ENCODE measurements around the gene SPATA7.

SPATA7 gene

GRCh38 chr14:88439088-88439487 is 53.6 kb downstream of the SPATA7 start:
- H3K27ac ChIP-seq: no peak overlapping the region
- TF ChIP-seq ZFX (IDR thresholded peaks at IDR 0.05; ENCODE audit: borderline replicate concordance) (no peak), CTCF (IDR thresholded peaks at IDR 0.05) (no peak)

- H3K27ac ChIP-seq: no peak overlapping the region
- peak; percentile 9; the same call in 1 of the 2 replicates for TF ChIP-seq CTCF (IDR thresholded peaks at IDR 0.05)
- no peak for TF ChIP-seq ZFX (IDR thresholded peaks at IDR 0.05; ENCODE audit: borderline replicate concordance)
Observed at GRCh38 chr14:88452231-88452630, 66.8 kb downstream of the SPATA7 start.

- TF ChIP-seq ZFX (IDR thresholded peaks at IDR 0.05; ENCODE audit: borderline replicate concordance) (no peak), CTCF (IDR thresholded peaks at IDR 0.05) (no peak)
- H3K27ac ChIP-seq: no peak overlapping the region
Observed at GRCh38 chr14:88454886-88455285, 69.4 kb downstream of the SPATA7 start.

GRCh38 chr14:88463318-88463717 is 77.9 kb downstream of the SPATA7 start:
- H3K27ac ChIP-seq: no peak overlapping the region
- no peak for TF ChIP-seq ZFX (IDR thresholded peaks at IDR 0.05; ENCODE audit: borderline replicate concordance)
- peak; percentile 78 for TF ChIP-seq CTCF (IDR thresholded peaks at IDR 0.05)

GRCh38 chr14:88468406-88468805 is 82.9 kb downstream of the SPATA7 start:
- TF ChIP-seq CTCF (IDR thresholded peaks at IDR 0.05): no peak
- TF ChIP-seq ZFX (IDR thresholded peaks at IDR 0.05; ENCODE audit: borderline replicate concordance): no peak
- H3K27ac ChIP-seq: no peak overlapping the region

- no peak overlapping the region for H3K27ac ChIP-seq
- TF ChIP-seq ZFX (IDR thresholded peaks at IDR 0.05; ENCODE audit: borderline replicate concordance) (no peak), CTCF (IDR thresholded peaks at IDR 0.05) (no peak)
Observed at GRCh38 chr14:88470542-88471440, 85.3 kb downstream of the SPATA7 start.

GRCh38 chr14:88473791-88474190 is 88.3 kb downstream of the SPATA7 start:
- no peak overlapping the region for H3K27ac ChIP-seq
- no peak for TF ChIP-seq CTCF (IDR thresholded peaks at IDR 0.05)
- no peak for TF ChIP-seq ZFX (IDR thresholded peaks at IDR 0.05; ENCODE audit: borderline replicate concordance)
